Measurements from ENCODE around the gene MARCHF5.

- TF ChIP-seq TP53 (CRISPR knock-in tag; IDR thresholded peaks at IDR 0.05) (no peak), ZNF232 (CRISPR knock-in tag; IDR thresholded peaks at IDR 0.05) (no peak), CTCF (IDR thresholded peaks at IDR 0.05) (no peak), FOXP4 (CRISPR knock-in tag; IDR thresholded peaks at IDR 0.05) (no peak), ZNF396 (CRISPR knock-in tag; IDR thresholded peaks at IDR 0.05; ENCODE audit: borderline replicate concordance) (no peak)
These were observed 65.1 kb downstream of the MARCHF5 start for GRCh38 chr10:92356041-92356440.
